GM23248 (cell line): ENCODE measurements around the gene RAI14.

Source experiments
- EZH2 ChIP-seq: fragments of 200-600 bp; sonication (generic); IDR thresholded peaks from 2 replicates; pipeline ENCODE4 v1.6.1; 2018; ENCODE audit warnings: antibody characterized with exemption, mild to moderate bottlenecking; ENCODE audit not compliant: insufficient read depth, poor library complexity, severe bottlenecking
- EZH2phosphoT487 ChIP-seq: fragments of 200-600 bp; sonication (generic); IDR thresholded peaks from 2 replicates; pipeline ENCODE4 v1.6.1; 2018; ENCODE audit warnings: antibody characterized with exemption, moderate library complexity, mild to moderate bottlenecking, low read depth; ENCODE audit not compliant: insufficient read depth

DNA sequence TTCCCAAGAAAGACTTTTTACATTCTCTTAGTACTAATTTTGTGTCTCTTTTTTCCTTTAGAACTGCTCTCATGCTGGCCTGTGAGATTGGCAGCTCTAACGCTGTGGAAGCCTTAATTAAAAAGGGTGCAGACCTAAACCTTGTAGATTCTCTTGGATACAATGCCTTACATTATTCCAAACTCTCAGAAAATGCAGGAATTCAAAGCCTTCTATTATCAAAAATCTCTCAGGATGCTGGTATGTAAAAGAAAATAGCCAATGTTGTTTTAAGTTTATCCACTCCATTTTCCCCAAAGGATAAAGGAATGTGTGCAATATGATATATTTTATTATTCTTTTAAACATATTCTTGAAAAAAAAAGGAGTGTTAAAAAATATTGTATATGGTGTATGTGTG, 155.6 kb downstream of the RAI14 start:
- no peak for TF ChIP-seq EZH2
- TF ChIP-seq EZH2phosphoT487 = no peak
